Stimulated activated naive CD8-positive, alpha-beta T cell treated with anti-CD3 and anti-CD28 coated beads, Interleukin-15, Interleukin-2, amounts not matched to agents 100 ng/mL and 50 ng/mL, for 24 hours (primary cell): ENCODE measurements around the gene KHDC1.
A peak's percentile ranks its signal among the peaks of the same experiment; 100 is the strongest.
"Not testable (repeated sequence)": the region's sequence is repeated elsewhere in the genome, so short reads cannot be mapped to it uniquely, and the experiment has no call there.

Experiments
- H3K27ac Mint-ChIP-seq: one replicate; pipeline ENCODE4 v1.8.0; 2021; ENCODE audit warnings: mild to moderate bottlenecking, mixed read lengths
- H3K27me3 Mint-ChIP-seq: one replicate; pipeline ENCODE4 v1.8.0; 2021; ENCODE audit warnings: mixed read lengths
- H3K36me3 Mint-ChIP-seq: one replicate; pipeline ENCODE4 v1.8.0; 2021; ENCODE audit warnings: low read depth, mixed read lengths
- H3K4me1 Mint-ChIP-seq: one replicate; pipeline ENCODE4 v1.8.0; 2021; ENCODE audit warnings: low read depth, mixed read lengths
- H3K4me3 Mint-ChIP-seq: one replicate; pipeline ENCODE4 v1.8.0; 2021; ENCODE audit warnings: mild to moderate bottlenecking, mixed read lengths
- H3K9me3 Mint-ChIP-seq: one replicate; pipeline ENCODE4 v1.8.0; 2021; ENCODE audit warnings: mixed read lengths

The KHDC1 gene

GRCh38 chr6:73262671-73263569, at the start of gene KHDC1:
TSS of gene KHDC1 (minus strand) at chr6:73263196. CDS start at chr6:73242517, 20,679 bp downstream.
- Mint-ChIP-seq H3K4me3 (peak within 1 kb of the TSS; percentile 80), H3K27ac (peak within 1 kb of the TSS; percentile 81), H3K36me3 (peaks cover 32% of the 10 kb centered on the region), H3K4me1 (peaks cover 28% of the 10 kb centered on the region), H3K9me3 (no peaks in the 10 kb centered on the region), H3K27me3 (no peaks in the 10 kb centered on the region)

GRCh38 chr6:73310503-73310845, 47.5 kb upstream of the KHDC1 start:
- Mint-ChIP-seq H3K27me3 (peaks cover 46% of the 10 kb centered on the region), H3K4me1 (peaks cover 23% of the 10 kb centered on the region), H3K27ac (peak overlapping the region; percentile 86), H3K4me3 (peak overlapping the region; percentile 91)
- not testable (repeated sequence) for H3K36me3 Mint-ChIP-seq, H3K9me3 Mint-ChIP-seq

GRCh38 chr6:73309785-73310502, 46.9 kb upstream of the KHDC1 start:
- Mint-ChIP-seq H3K4me1 (peaks cover 23% of the 10 kb centered on the region), H3K27me3 (peaks cover 41% of the 10 kb centered on the region), H3K4me3 (peak overlapping the region; percentile 91)

GRCh38 chr6:73309535-73309784, 46.5 kb upstream of the KHDC1 start:
- no peaks in the 10 kb centered on the region for H3K9me3 Mint-ChIP-seq
- peak overlapping the region; percentile 91 for H3K4me3 Mint-ChIP-seq
- H3K27me3 Mint-ChIP-seq = peaks cover 41% of the 10 kb centered on the region
- peaks cover 23% of the 10 kb centered on the region for H3K4me1 Mint-ChIP-seq
- H3K27ac Mint-ChIP-seq = peak overlapping the region; percentile 86
- no peaks in the 10 kb centered on the region for H3K36me3 Mint-ChIP-seq

More at GRCh38 chr6:73309785-73310502, 46.9 kb upstream of the KHDC1 start:
- no peaks in the 10 kb centered on the region for H3K36me3 Mint-ChIP-seq
- peak overlapping the region; percentile 86 for H3K27ac Mint-ChIP-seq
- no peaks in the 10 kb centered on the region for H3K9me3 Mint-ChIP-seq

- Mint-ChIP-seq H3K27me3 (peaks cover 37% of the 10 kb centered on the region), H3K4me3 (peak overlapping the region; percentile 91)
These were observed 45.9 kb upstream of the KHDC1 start for GRCh38 chr6:73308712-73309534.

GRCh38 chr6:73303773-73304172, 40.8 kb upstream of the KHDC1 start:
- H3K9me3 Mint-ChIP-seq, H3K4me3 Mint-ChIP-seq, H3K4me1 Mint-ChIP-seq, H3K36me3 Mint-ChIP-seq, H3K27ac Mint-ChIP-seq, H3K27me3 Mint-ChIP-seq: not testable (repeated sequence)

More at GRCh38 chr6:73308712-73309534, 45.9 kb upstream of the KHDC1 start:
- no peaks in the 10 kb centered on the region for H3K36me3 Mint-ChIP-seq
- no peaks in the 10 kb centered on the region for H3K9me3 Mint-ChIP-seq
- peak overlapping the region; percentile 86 for H3K27ac Mint-ChIP-seq
- H3K4me1 Mint-ChIP-seq = peaks cover 23% of the 10 kb centered on the region

GRCh38 chr6:73302339-73302738, 39.3 kb upstream of the KHDC1 start:
- Mint-ChIP-seq H3K27me3 (no peaks in the 10 kb centered on the region), H3K9me3 (no peaks in the 10 kb centered on the region), H3K4me3 (no peak overlapping the region), H3K4me1 (no peaks in the 10 kb centered on the region), H3K36me3 (peaks cover 12% of the 10 kb centered on the region), H3K27ac (no peak overlapping the region)

- Mint-ChIP-seq H3K27me3 (no peaks in the 10 kb centered on the region), H3K27ac (no peak overlapping the region), H3K9me3 (no peaks in the 10 kb centered on the region), H3K36me3 (peaks cover 12% of the 10 kb centered on the region), H3K4me3 (no peak overlapping the region), H3K4me1 (no peaks in the 10 kb centered on the region)
These were observed 36.4 kb upstream of the KHDC1 start for GRCh38 chr6:73299151-73299971.

GRCh38 chr6:73293331-73293730, 30.3 kb upstream of the KHDC1 start:
- Mint-ChIP-seq H3K9me3 (no peaks in the 10 kb centered on the region), H3K27ac (no peak overlapping the region), H3K4me1 (no peaks in the 10 kb centered on the region), H3K27me3 (no peaks in the 10 kb centered on the region), H3K4me3 (no peak overlapping the region), H3K36me3 (peaks cover 11% of the 10 kb centered on the region)

GRCh38 chr6:73290435-73290834, 27.4 kb upstream of the KHDC1 start:
- H3K27ac Mint-ChIP-seq = no peak overlapping the region
- no peaks in the 10 kb centered on the region for H3K27me3 Mint-ChIP-seq
- no peak overlapping the region for H3K4me3 Mint-ChIP-seq
- H3K36me3 Mint-ChIP-seq = peaks cover 15% of the 10 kb centered on the region
- H3K9me3 Mint-ChIP-seq = no peaks in the 10 kb centered on the region
- H3K4me1 Mint-ChIP-seq = no peaks in the 10 kb centered on the region

- Mint-ChIP-seq H3K27me3 (no peaks in the 10 kb centered on the region), H3K36me3 (peaks cover 8% of the 10 kb centered on the region), H3K27ac (no peak overlapping the region), H3K4me1 (no peaks in the 10 kb centered on the region), H3K9me3 (no peaks in the 10 kb centered on the region), H3K4me3 (no peak overlapping the region)
These were observed 23.8 kb upstream of the KHDC1 start for GRCh38 chr6:73286752-73287151.

- H3K36me3 Mint-ChIP-seq = peaks cover 8% of the 10 kb centered on the region
- H3K27ac Mint-ChIP-seq = no peak overlapping the region
- H3K4me1 Mint-ChIP-seq = no peaks in the 10 kb centered on the region
- no peaks in the 10 kb centered on the region for H3K27me3 Mint-ChIP-seq
- no peak overlapping the region for H3K4me3 Mint-ChIP-seq
- H3K9me3 Mint-ChIP-seq = no peaks in the 10 kb centered on the region
These were observed 22.8 kb upstream of the KHDC1 start for GRCh38 chr6:73285674-73286283.

- Mint-ChIP-seq H3K27me3 (no peaks in the 10 kb centered on the region), H3K27ac (no peak overlapping the region), H3K9me3 (no peaks in the 10 kb centered on the region), H3K4me1 (no peaks in the 10 kb centered on the region), H3K4me3 (no peak overlapping the region), H3K36me3 (peaks cover 4% of the 10 kb centered on the region)
These were observed 19.9 kb upstream of the KHDC1 start for GRCh38 chr6:73282871-73283270.

GRCh38 chr6:73281684-73282083, 18.7 kb upstream of the KHDC1 start:
- H3K36me3 Mint-ChIP-seq, H3K27me3 Mint-ChIP-seq, H3K9me3 Mint-ChIP-seq, H3K4me1 Mint-ChIP-seq, H3K4me3 Mint-ChIP-seq, H3K27ac Mint-ChIP-seq: not testable (repeated sequence)
